ENCODE results near the gene NPR3.
A peak's percentile ranks its signal among the peaks of the same experiment; 100 is the strongest.

NPR3 gene

GRCh38 chr5:32812399-32812798, 101.3 kb downstream of the NPR3 start:
- H3K27ac ChIP-seq (ENCODE audit: insufficient read depth in 1 of 2, low read depth in 1 of 2, low read length in 2 of 2, poor library complexity in 1 of 2, severe bottlenecking in 2 of 2), result no peak overlapping the region
- no peak overlapping the region for H3K4me3 ChIP-seq (ENCODE audit: control insufficient read depth in 1 of 7, extremely low read depth in 1 of 7, insufficient read depth in 4 of 7, low read depth in 2 of 7, low read length in 6 of 7)
- CTCF ChIA-PET, result interaction anchor here (0.9 to 4.6 kb wide), 3 partner anchors 10 to 40 kb away, joined by 3 to 17 read pairs (median 4); no protein-coding TSS in a partner anchor
- 100% methylated on average over 5 of the region's 5 CpGs for WGBS (ENCODE audit: insufficient coverage)
- H3K9me3 ChIP-seq (ENCODE audit: control extremely low read depth in 1 of 5, control insufficient read depth in 4 of 5, insufficient read depth in 2 of 5, low read depth in 1 of 5, low read length in 4 of 5), result no peaks in the 10 kb centered on the region
- H3K4me1 ChIP-seq (ENCODE audit: control extremely low read depth in 1 of 4, control insufficient read depth in 4 of 4, insufficient read depth in 4 of 4, low read length in 3 of 4), result no peaks in the 10 kb centered on the region
- POLR2A ChIA-PET, result no interaction called here
- no peak for DNase-seq
- no peaks in the 10 kb centered on the region for H3K36me3 ChIP-seq (ENCODE audit: control insufficient read depth in 4 of 4, insufficient read depth in 4 of 4, low read length in 3 of 4)
- no peaks in the 10 kb centered on the region for H3K27me3 ChIP-seq (replicated peaks in 2 of 5; ENCODE audit: control insufficient read depth in 4 of 5, insufficient read depth in 5 of 5, low read length in 4 of 5)

- Histone ChIP-seq H3K9me3 (ENCODE audit: control extremely low read depth in 1 of 5, control insufficient read depth in 4 of 5, insufficient read depth in 2 of 5, low read depth in 1 of 5, low read length in 4 of 5) (no peaks in the 10 kb centered on the region), H3K4me1 (ENCODE audit: control extremely low read depth in 1 of 4, control insufficient read depth in 4 of 4, insufficient read depth in 4 of 4, low read length in 3 of 4) (no peaks in the 10 kb centered on the region), H3K36me3 (ENCODE audit: control insufficient read depth in 4 of 4, insufficient read depth in 4 of 4, low read length in 3 of 4) (no peaks in the 10 kb centered on the region), H3K27ac (ENCODE audit: insufficient read depth in 1 of 2, low read depth in 1 of 2, low read length in 2 of 2, poor library complexity in 1 of 2, severe bottlenecking in 2 of 2) (no peak overlapping the region), H3K27me3 (replicated peaks in 2 of 5; ENCODE audit: control insufficient read depth in 4 of 5, insufficient read depth in 5 of 5, low read length in 4 of 5) (no peaks in the 10 kb centered on the region), H3K4me3 (ENCODE audit: control insufficient read depth in 1 of 7, extremely low read depth in 1 of 7, insufficient read depth in 4 of 7, low read depth in 2 of 7, low read length in 6 of 7) (no peak overlapping the region)
- ChIA-PET POLR2A (no interaction called here), CTCF (no interaction called here)
- DNase-seq, result no peak
These were observed 103.0 kb downstream of the NPR3 start for GRCh38 chr5:32814141-32814540.

GRCh38 chr5:32814620-32815019, 103.5 kb downstream of the NPR3 start:
- H3K27me3 ChIP-seq (replicated peaks in 2 of 5; ENCODE audit: control insufficient read depth in 4 of 5, insufficient read depth in 5 of 5, low read length in 4 of 5), result no peaks in the 10 kb centered on the region
- no peaks in the 10 kb centered on the region for H3K4me1 ChIP-seq (ENCODE audit: control extremely low read depth in 1 of 4, control insufficient read depth in 4 of 4, insufficient read depth in 4 of 4, low read length in 3 of 4)
- H3K4me3 ChIP-seq (ENCODE audit: control insufficient read depth in 1 of 7, extremely low read depth in 1 of 7, insufficient read depth in 4 of 7, low read depth in 2 of 7, low read length in 6 of 7), result no peak overlapping the region
- POLR2A ChIA-PET, result no interaction called here
- CTCF ChIA-PET, result no interaction called here
- H3K9me3 ChIP-seq (ENCODE audit: control extremely low read depth in 1 of 5, control insufficient read depth in 4 of 5, insufficient read depth in 2 of 5, low read depth in 1 of 5, low read length in 4 of 5), result no peaks in the 10 kb centered on the region
- no peak for DNase-seq
- no peak overlapping the region for H3K27ac ChIP-seq (ENCODE audit: insufficient read depth in 1 of 2, low read depth in 1 of 2, low read length in 2 of 2, poor library complexity in 1 of 2, severe bottlenecking in 2 of 2)
- no peaks in the 10 kb centered on the region for H3K36me3 ChIP-seq (ENCODE audit: control insufficient read depth in 4 of 4, insufficient read depth in 4 of 4, low read length in 3 of 4)

- Histone ChIP-seq H3K9me3 (ENCODE audit: control extremely low read depth in 1 of 5, control insufficient read depth in 4 of 5, insufficient read depth in 2 of 5, low read depth in 1 of 5, low read length in 4 of 5) (no peaks in the 10 kb centered on the region), H3K4me1 (ENCODE audit: control extremely low read depth in 1 of 4, control insufficient read depth in 4 of 4, insufficient read depth in 4 of 4, low read length in 3 of 4) (peaks cover 8 to 22% (median 14%) of the 10 kb centered on the region in 4 experiments), H3K4me3 (ENCODE audit: control insufficient read depth in 1 of 7, extremely low read depth in 1 of 7, insufficient read depth in 4 of 7, low read depth in 2 of 7, low read length in 6 of 7) (no peak overlapping the region), H3K36me3 (ENCODE audit: control insufficient read depth in 4 of 4, insufficient read depth in 4 of 4, low read length in 3 of 4) (no peaks in the 10 kb centered on the region), H3K27me3 (replicated peaks in 2 of 5; ENCODE audit: control insufficient read depth in 4 of 5, insufficient read depth in 5 of 5, low read length in 4 of 5) (no peaks in the 10 kb centered on the region), H3K27ac (ENCODE audit: insufficient read depth in 1 of 2, low read depth in 1 of 2, low read length in 2 of 2, poor library complexity in 1 of 2, severe bottlenecking in 2 of 2) (no peak overlapping the region)
- WGBS (ENCODE audit: insufficient coverage), result no CpG with 5 or more reads among the region's 1 CpG
- POLR2A ChIA-PET, result no interaction called here
- DNase-seq, result no peak
- CTCF ChIA-PET, result interaction anchor here (0.7 kb wide), 1 partner anchor 9 kb away, joined by 4 read pairs; no protein-coding TSS in a partner anchor
These were observed 116.9 kb downstream of the NPR3 start for GRCh38 chr5:32827981-32828380.

- no peak overlapping the region for H3K27ac ChIP-seq (ENCODE audit: insufficient read depth in 1 of 2, low read depth in 1 of 2, low read length in 2 of 2, poor library complexity in 1 of 2, severe bottlenecking in 2 of 2)
- no peak for DNase-seq
- no peak overlapping the region for H3K4me3 ChIP-seq (ENCODE audit: control insufficient read depth in 1 of 7, extremely low read depth in 1 of 7, insufficient read depth in 4 of 7, low read depth in 2 of 7, low read length in 6 of 7)
- CTCF ChIA-PET, result interaction anchor here (0.7 kb wide), 1 partner anchor 9 kb away, joined by 4 read pairs; no protein-coding TSS in a partner anchor
- no peaks in the 10 kb centered on the region for H3K9me3 ChIP-seq (ENCODE audit: control extremely low read depth in 1 of 5, control insufficient read depth in 4 of 5, insufficient read depth in 2 of 5, low read depth in 1 of 5, low read length in 4 of 5)
- WGBS (ENCODE audit: insufficient coverage), result 83% methylated on average over 1 of the region's 2 CpGs
- H3K36me3 ChIP-seq (ENCODE audit: control insufficient read depth in 4 of 4, insufficient read depth in 4 of 4, low read length in 3 of 4), result no peaks in the 10 kb centered on the region
- H3K4me1 ChIP-seq (ENCODE audit: control extremely low read depth in 1 of 4, control insufficient read depth in 4 of 4, insufficient read depth in 4 of 4, low read length in 3 of 4), result peaks cover 11 to 27% (median 19%) of the 10 kb centered on the region in 4 experiments
- POLR2A ChIA-PET, result no interaction called here
- no peaks in the 10 kb centered on the region for H3K27me3 ChIP-seq (replicated peaks in 2 of 5; ENCODE audit: control insufficient read depth in 4 of 5, insufficient read depth in 5 of 5, low read length in 4 of 5)
These were observed 117.4 kb downstream of the NPR3 start for GRCh38 chr5:32828492-32828891.

- POLR2A ChIA-PET, result no interaction called here
- Histone ChIP-seq H3K4me1 (ENCODE audit: control extremely low read depth in 1 of 4, control insufficient read depth in 4 of 4, insufficient read depth in 4 of 4, low read length in 3 of 4) (peaks cover 29 to 54% (median 38%) of the 10 kb centered on the region in 4 experiments), H3K36me3 (ENCODE audit: control insufficient read depth in 4 of 4, insufficient read depth in 4 of 4, low read length in 3 of 4) (no peaks in the 10 kb centered on the region), H3K27me3 (replicated peaks in 2 of 5; ENCODE audit: control insufficient read depth in 4 of 5, insufficient read depth in 5 of 5, low read length in 4 of 5) (no peaks in the 10 kb centered on the region), H3K9me3 (ENCODE audit: control extremely low read depth in 1 of 5, control insufficient read depth in 4 of 5, insufficient read depth in 2 of 5, low read depth in 1 of 5, low read length in 4 of 5) (no peaks in the 10 kb centered on the region), H3K4me3 (ENCODE audit: control insufficient read depth in 1 of 7, extremely low read depth in 1 of 7, insufficient read depth in 4 of 7, low read depth in 2 of 7, low read length in 6 of 7) (no peak overlapping the region), H3K27ac (ENCODE audit: insufficient read depth in 1 of 2, low read depth in 1 of 2, low read length in 2 of 2, poor library complexity in 1 of 2, severe bottlenecking in 2 of 2) (no peak overlapping the region)
- CTCF ChIA-PET, result interaction anchor here (0.9 to 1.5 kb wide), 4 partner anchors 13 to 116 kb away, joined by 3 to 4 read pairs (median 4); no protein-coding TSS in a partner anchor
- WGBS (ENCODE audit: insufficient coverage), result 91% methylated on average over 1 of the region's 1 CpG
- no peak for DNase-seq
These were observed 120.5 kb downstream of the NPR3 start for GRCh38 chr5:32831624-32832023.

- Histone ChIP-seq H3K27ac (ENCODE audit: insufficient read depth in 1 of 2, low read depth in 1 of 2, low read length in 2 of 2, poor library complexity in 1 of 2, severe bottlenecking in 2 of 2) (no peak overlapping the region), H3K27me3 (replicated peaks in 2 of 5; ENCODE audit: control insufficient read depth in 4 of 5, insufficient read depth in 5 of 5, low read length in 4 of 5) (no peaks in the 10 kb centered on the region), H3K36me3 (ENCODE audit: control insufficient read depth in 4 of 4, insufficient read depth in 4 of 4, low read length in 3 of 4) (no peaks in the 10 kb centered on the region), H3K4me1 (ENCODE audit: control extremely low read depth in 1 of 4, control insufficient read depth in 4 of 4, insufficient read depth in 4 of 4, low read length in 3 of 4) (peaks cover 29 to 62% (median 38%) of the 10 kb centered on the region in 4 experiments), H3K9me3 (ENCODE audit: control extremely low read depth in 1 of 5, control insufficient read depth in 4 of 5, insufficient read depth in 2 of 5, low read depth in 1 of 5, low read length in 4 of 5) (no peaks in the 10 kb centered on the region), H3K4me3 (ENCODE audit: control insufficient read depth in 1 of 7, extremely low read depth in 1 of 7, insufficient read depth in 4 of 7, low read depth in 2 of 7, low read length in 6 of 7) (peak overlapping the region in 1 of 7 experiments; percentile 22)
- ChIA-PET CTCF (interaction anchor here (1.0 kb wide), 1 partner anchor 27 kb away, joined by 3 read pairs; no protein-coding TSS in a partner anchor), POLR2A (no interaction called here)
- WGBS (ENCODE audit: insufficient coverage), result no CpG with 5 or more reads among the region's 1 CpG
- DNase-seq, result peak in 1 of 3 donors; percentile 38
These were observed 122.0 kb downstream of the NPR3 start for GRCh38 chr5:32833127-32833526.
